Measurements from ENCODE around the gene NSUN7. TPM values are rescaled to one million over a fixed set of nuclear protein-coding genes. Genes with fewer than 3 reads are reported as not detected.

NSUN7 gene
- total RNA-seq, 1 donor from 2014 or later = 0.23 TPM

- H3K4me3 Mint-ChIP-seq = no peak overlapping the region
- peaks cover 20% of the 10 kb centered on the region for H3K27me3 Mint-ChIP-seq (ENCODE audit: insufficient read depth)
- no peak overlapping the region for H3K27ac Mint-ChIP-seq
- no peaks in the 10 kb centered on the region for H3K9me3 Mint-ChIP-seq
- DNase-seq (ENCODE audit: low spot score) = no peak
- peaks cover 1% of the 10 kb centered on the region for H3K36me3 Mint-ChIP-seq (ENCODE audit: low read depth)
- intact Hi-C loops (cut with micrococcal nuclease) = no loop called here
- peaks cover under 1% of the 10 kb centered on the region for H3K4me1 Mint-ChIP-seq (ENCODE audit: low read depth)
These were observed 4.3 kb upstream of the NSUN7 start for GRCh38 chr4:40745285-40745984.

- no peak overlapping the region for H3K4me3 Mint-ChIP-seq
- peaks cover 35% of the 10 kb centered on the region for H3K27me3 Mint-ChIP-seq (ENCODE audit: insufficient read depth)
- H3K9me3 Mint-ChIP-seq = peaks cover 8% of the 10 kb centered on the region
- H3K27ac Mint-ChIP-seq = no peak overlapping the region
- DNase-seq (ENCODE audit: low spot score) = no peak
- peaks cover 12% of the 10 kb centered on the region for H3K4me1 Mint-ChIP-seq (ENCODE audit: low read depth)
- peaks cover 6% of the 10 kb centered on the region for H3K36me3 Mint-ChIP-seq (ENCODE audit: low read depth)
- intact Hi-C loops (cut with micrococcal nuclease) = no loop called here
These were observed 2.4 kb upstream of the NSUN7 start for GRCh38 chr4:40747207-40747835.

- Mint-ChIP-seq H3K4me1 (ENCODE audit: low read depth) (peaks cover 12% of the 10 kb centered on the region), H3K36me3 (ENCODE audit: low read depth) (peaks cover 7% of the 10 kb centered on the region), H3K27me3 (ENCODE audit: insufficient read depth) (peaks cover 42% of the 10 kb centered on the region), H3K9me3 (peaks cover 8% of the 10 kb centered on the region), H3K4me3 (peak overlapping the region; percentile 68), H3K27ac (no peak overlapping the region)
- no peak for DNase-seq (ENCODE audit: low spot score)
- intact Hi-C loops (cut with micrococcal nuclease) = no loop called here
These were observed 905 bp downstream of the NSUN7 start for GRCh38 chr4:40750461-40751258.

- Mint-ChIP-seq H3K27ac (no peak overlapping the region), H3K9me3 (peaks cover 7% of the 10 kb centered on the region), H3K36me3 (ENCODE audit: low read depth) (peaks cover 6% of the 10 kb centered on the region), H3K4me3 (no peak overlapping the region), H3K27me3 (ENCODE audit: insufficient read depth) (peaks cover 28% of the 10 kb centered on the region), H3K4me1 (ENCODE audit: low read depth) (peaks cover 9% of the 10 kb centered on the region)
- intact Hi-C loops (cut with micrococcal nuclease) = no loop called here
- no peak for DNase-seq (ENCODE audit: low spot score)
These were observed 5.9 kb downstream of the NSUN7 start for GRCh38 chr4:40755616-40756015.

- Mint-ChIP-seq H3K27ac (peak overlapping the region; percentile 3), H3K4me3 (peak overlapping the region; percentile 40)
- intact Hi-C loops (cut with micrococcal nuclease) = loop anchor here (1.0 to 2.0 kb wide), 4 partner anchors 40 to 146 kb away; no protein-coding TSS in a partner anchor
These were observed 13.5 kb downstream of the NSUN7 start for GRCh38 chr4:40763228-40763716.

GRCh38 chr4:40769266-40769665 is 19.5 kb downstream of the NSUN7 start:
- no peak overlapping the region for H3K4me3 Mint-ChIP-seq
- peaks cover 11% of the 10 kb centered on the region for H3K27me3 Mint-ChIP-seq (ENCODE audit: insufficient read depth)
- H3K4me1 Mint-ChIP-seq (ENCODE audit: low read depth) = no peaks in the 10 kb centered on the region
- H3K36me3 Mint-ChIP-seq (ENCODE audit: low read depth) = no peaks in the 10 kb centered on the region
- intact Hi-C loops (cut with micrococcal nuclease) = no loop called here
- no peak for DNase-seq (ENCODE audit: low spot score)
- peaks cover 6% of the 10 kb centered on the region for H3K9me3 Mint-ChIP-seq
- no peak overlapping the region for H3K27ac Mint-ChIP-seq

More at GRCh38 chr4:40763228-40763716, 13.5 kb downstream of the NSUN7 start:
- H3K9me3 Mint-ChIP-seq = peaks cover 6% of the 10 kb centered on the region
- no peaks in the 10 kb centered on the region for H3K36me3 Mint-ChIP-seq (ENCODE audit: low read depth)
- DNase-seq (ENCODE audit: low spot score) = peak; percentile 55
- peaks cover 11% of the 10 kb centered on the region for H3K4me1 Mint-ChIP-seq (ENCODE audit: low read depth)
- H3K27me3 Mint-ChIP-seq (ENCODE audit: insufficient read depth) = no peaks in the 10 kb centered on the region

GRCh38 chr4:40778090-40778489 is 28.3 kb downstream of the NSUN7 start:
- intact Hi-C loops (cut with micrococcal nuclease) = no loop called here
- Mint-ChIP-seq H3K36me3 (ENCODE audit: low read depth) (no peaks in the 10 kb centered on the region), H3K27ac (no peak overlapping the region), H3K27me3 (ENCODE audit: insufficient read depth) (peaks cover 11% of the 10 kb centered on the region), H3K4me1 (ENCODE audit: low read depth) (no peaks in the 10 kb centered on the region), H3K4me3 (no peak overlapping the region), H3K9me3 (peaks cover 7% of the 10 kb centered on the region)
- no peak for DNase-seq (ENCODE audit: low spot score)

- no peak for DNase-seq (ENCODE audit: low spot score)
- intact Hi-C loops (cut with micrococcal nuclease) = no loop called here
- Mint-ChIP-seq H3K27ac (no peak overlapping the region), H3K36me3 (ENCODE audit: low read depth) (no peaks in the 10 kb centered on the region), H3K9me3 (peaks cover 3% of the 10 kb centered on the region), H3K4me1 (ENCODE audit: low read depth) (no peaks in the 10 kb centered on the region), H3K27me3 (ENCODE audit: insufficient read depth) (peaks cover 17% of the 10 kb centered on the region), H3K4me3 (no peak overlapping the region)
These were observed 33.1 kb downstream of the NSUN7 start for GRCh38 chr4:40782876-40783275.

- Mint-ChIP-seq H3K27ac (no peak overlapping the region), H3K4me3 (no peak overlapping the region), H3K27me3 (ENCODE audit: insufficient read depth) (peaks cover 20% of the 10 kb centered on the region), H3K36me3 (ENCODE audit: low read depth) (no peaks in the 10 kb centered on the region), H3K4me1 (ENCODE audit: low read depth) (no peaks in the 10 kb centered on the region), H3K9me3 (no peaks in the 10 kb centered on the region)
- intact Hi-C loops (cut with micrococcal nuclease) = no loop called here
- no peak for DNase-seq (ENCODE audit: low spot score)
These were observed 36.0 kb downstream of the NSUN7 start for GRCh38 chr4:40785727-40786126.

- Mint-ChIP-seq H3K4me1 (ENCODE audit: low read depth) (no peaks in the 10 kb centered on the region), H3K36me3 (ENCODE audit: low read depth) (no peaks in the 10 kb centered on the region), H3K4me3 (no peak overlapping the region), H3K27ac (no peak overlapping the region), H3K9me3 (no peaks in the 10 kb centered on the region), H3K27me3 (ENCODE audit: insufficient read depth) (peaks cover 12% of the 10 kb centered on the region)
- intact Hi-C loops (cut with micrococcal nuclease) = no loop called here
- DNase-seq (ENCODE audit: low spot score) = no peak
These were observed 38.6 kb downstream of the NSUN7 start for GRCh38 chr4:40788331-40788730.

GRCh38 chr4:40789031-40789430 is 39.3 kb downstream of the NSUN7 start:
- H3K27me3 Mint-ChIP-seq (ENCODE audit: insufficient read depth) = peaks cover 6% of the 10 kb centered on the region
- H3K9me3 Mint-ChIP-seq = no peaks in the 10 kb centered on the region
- intact Hi-C loops (cut with micrococcal nuclease) = no loop called here

GRCh38 chr4:40789771-40790170 is 40.0 kb downstream of the NSUN7 start:
- H3K27me3 Mint-ChIP-seq (ENCODE audit: insufficient read depth) = peaks cover 6% of the 10 kb centered on the region
- no peaks in the 10 kb centered on the region for H3K36me3 Mint-ChIP-seq (ENCODE audit: low read depth)
- intact Hi-C loops (cut with micrococcal nuclease) = no loop called here
- H3K9me3 Mint-ChIP-seq = no peaks in the 10 kb centered on the region
- no peaks in the 10 kb centered on the region for H3K4me1 Mint-ChIP-seq (ENCODE audit: low read depth)
- DNase-seq (ENCODE audit: low spot score) = no peak
- no peak overlapping the region for H3K27ac Mint-ChIP-seq
- no peak overlapping the region for H3K4me3 Mint-ChIP-seq

More at GRCh38 chr4:40789031-40789430, 39.3 kb downstream of the NSUN7 start:
- Mint-ChIP-seq H3K4me3 (no peak overlapping the region), H3K36me3 (ENCODE audit: low read depth) (no peaks in the 10 kb centered on the region), H3K27ac (no peak overlapping the region), H3K4me1 (ENCODE audit: low read depth) (no peaks in the 10 kb centered on the region)
- no peak for DNase-seq (ENCODE audit: low spot score)

GRCh38 chr4:40800064-40800463 is 50.3 kb downstream of the NSUN7 start:
- H3K9me3 Mint-ChIP-seq = no peaks in the 10 kb centered on the region
- H3K4me1 Mint-ChIP-seq (ENCODE audit: low read depth) = no peaks in the 10 kb centered on the region
- intact Hi-C loops (cut with micrococcal nuclease) = no loop called here
- no peak overlapping the region for H3K4me3 Mint-ChIP-seq
- H3K27ac Mint-ChIP-seq = no peak overlapping the region
- no peaks in the 10 kb centered on the region for H3K36me3 Mint-ChIP-seq (ENCODE audit: low read depth)
- no peak for DNase-seq (ENCODE audit: low spot score)
- peaks cover 2% of the 10 kb centered on the region for H3K27me3 Mint-ChIP-seq (ENCODE audit: insufficient read depth)
